ENCODE measurements around the gene BEX5.
"Not testable (repeated sequence)": the region's sequence is repeated elsewhere in the genome, so short reads cannot be mapped to it uniquely, and the experiment has no call there.

The BEX5 gene

GRCh38 chrX:102155806-102156179, at the start of gene BEX5:
BEX5 (minus strand) TSS chrX:102155977; CDS start chrX:102154265, 1,712 bp downstream.
- no peak for DNase-seq (ENCODE audit: low spot score)

GRCh38 chrX:102185967-102186720, 30.4 kb upstream of the BEX5 start:
- DNase-seq (ENCODE audit: low spot score) = no peak

- DNase-seq (ENCODE audit: low spot score) = no peak
Measured at GRCh38 chrX:102154900-102155805, 624 bp downstream of the BEX5 start.

GRCh38 chrX:102154218-102154860, 1.4 kb downstream of the BEX5 start:
- DNase-seq (ENCODE audit: low spot score) = no peak

GRCh38 chrX:102142274-102142673, 13.5 kb downstream of the BEX5 start, which contains the start of gene TCEAL6:
TCEAL6 (minus strand) TSS chrX:102142481.
- not testable (repeated sequence) for DNase-seq (ENCODE audit: low spot score)

GRCh38 chrX:102141631-102142030, 14.1 kb downstream of the BEX5 start:
- not testable (repeated sequence) for DNase-seq (ENCODE audit: low spot score)

GRCh38 chrX:102140876-102141275, 14.9 kb downstream of the BEX5 start:
- not testable (repeated sequence) for DNase-seq (ENCODE audit: low spot score)

GRCh38 chrX:102138064-102138463, 17.7 kb downstream of the BEX5 start:
- no peak for DNase-seq (ENCODE audit: low spot score)

- DNase-seq (ENCODE audit: low spot score) = no peak
Measured at GRCh38 chrX:102129473-102129872, 26.3 kb downstream of the BEX5 start.

GRCh38 chrX:102126863-102127262, 28.9 kb downstream of the BEX5 start:
- DNase-seq (ENCODE audit: low spot score) = no peak

GRCh38 chrX:102126080-102126818, 29.5 kb downstream of the BEX5 start:
- DNase-seq (ENCODE audit: low spot score) = not testable (repeated sequence)

- DNase-seq (ENCODE audit: low spot score) = not testable (repeated sequence)
Measured at GRCh38 chrX:102125436-102125835, 30.3 kb downstream of the BEX5 start, which contains the start of gene TCEAL2. TCEAL2 (plus strand) TSS chrX:102125679; CDS start chrX:102126831, 1,152 bp downstream.

GRCh38 chrX:102125014-102125413, 30.8 kb downstream of the BEX5 start:
- DNase-seq (ENCODE audit: low spot score) = not testable (repeated sequence)

- DNase-seq (ENCODE audit: low spot score) = no peak
Measured at GRCh38 chrX:102115748-102116147, 40.0 kb downstream of the BEX5 start.

GRCh38 chrX:102113367-102113766, 42.4 kb downstream of the BEX5 start:
- DNase-seq (ENCODE audit: low spot score) = no peak
